Loucy (cell line): Measurements from ENCODE around the gene RBBP8.

Experiments used
- H2AFZ ChIP-seq: fragments of 200-600 bp; sonication (generic); 2 replicates; pipeline ENCODE4 v1.6.0; 2016; ENCODE audit warnings: antibody characterized with exemption, mild to moderate bottlenecking, low read length, moderate library complexity
- H3F3A ChIP-seq: fragments of 200-600 bp; 2 replicates; pipeline ENCODE4 v1.6.0; 2016; ENCODE audit warnings: antibody characterized with exemption, low read depth, mild to moderate bottlenecking
- H3K27me3 ChIP-seq: fragments of 200-600 bp; sonication (generic); 2 replicates; pipeline ENCODE4 v1.6.1; 2014; ENCODE audit warnings: low read length, mild to moderate bottlenecking; ENCODE audit not compliant: insufficient read depth, poor library complexity, severe bottlenecking
- H3K36me3 ChIP-seq: fragments of 200-600 bp; sonication (generic); 2 replicates; pipeline ENCODE4 v1.6.1; 2016; ENCODE audit warnings: low read length; ENCODE audit not compliant: insufficient read depth
- H3K4me1 ChIP-seq: fragments of 200-600 bp; sonication (generic); 2 replicates; pipeline ENCODE4 v1.5.1; 2014; ENCODE audit warnings: low read length, mild to moderate bottlenecking; ENCODE audit not compliant: insufficient read depth, poor library complexity, severe bottlenecking
- H3K4me2 ChIP-seq: fragments of 200-600 bp; sonication (generic); 2 replicates; pipeline ENCODE4 v1.6.0; 2014; ENCODE audit warnings: antibody characterized with exemption, low read length, low read depth, mild to moderate bottlenecking; ENCODE audit not compliant: poor library complexity, severe bottlenecking
- H3K4me3 ChIP-seq: fragments of 200-600 bp; sonication (generic); 2 replicates; pipeline ENCODE4 v1.5.1; 2014; ENCODE audit warnings: low read length, mild to moderate bottlenecking, mixed read lengths; ENCODE audit not compliant: poor library complexity, severe bottlenecking
- H3K79me2 ChIP-seq: fragments of 200-600 bp; sonication (generic); 2 replicates; pipeline ENCODE4 v1.6.1; 2014; ENCODE audit warnings: low read length; ENCODE audit not compliant: insufficient read depth
- H3K9ac ChIP-seq: fragments of 200-600 bp; sonication (generic); 2 replicates; pipeline ENCODE4 v1.6.0; 2014; ENCODE audit warnings: mild to moderate bottlenecking, low read depth, low read length, moderate library complexity; ENCODE audit not compliant: poor library complexity, severe bottlenecking
- H3K9me2 ChIP-seq: fragments of 200-600 bp; sonication (generic); replicated peaks from 2 replicates; pipeline ENCODE4 v1.6.1; 2016; ENCODE audit warnings: low read depth, low read length, mixed read lengths
- H3K9me3 ChIP-seq: fragments of 200-600 bp; sonication (generic); 2 replicates; pipeline ENCODE4 v1.6.1; 2014; ENCODE audit warnings: mild to moderate bottlenecking, antibody characterized with exemption, low read length, low read depth; ENCODE audit not compliant: insufficient read depth
- H4K20me1 ChIP-seq: fragments of 200-600 bp; sonication (generic); 2 replicates; pipeline ENCODE4 v1.6.0; 2014; ENCODE audit warnings: antibody characterized with exemption, low read length, mild to moderate bottlenecking; ENCODE audit not compliant: insufficient read depth, poor library complexity, severe bottlenecking
- CTCF ChIP-seq: fragments of 200-600 bp; sonication (generic); conservative IDR thresholded peaks from 2 replicates; pipeline ENCODE4 v1.5.1; 2014; ENCODE audit warnings: mild to moderate bottlenecking, antibody characterized with exemption, low read length
- EZH2phosphoT487 ChIP-seq: fragments of 200-600 bp; IDR thresholded peaks from 2 replicates; pipeline ENCODE4 v1.6.1; 2018; ENCODE audit warnings: antibody characterized with exemption, mild to moderate bottlenecking, moderate library complexity, borderline replicate concordance

RBBP8 gene

GRCh38 chr18:23073996-23074606 is 141.0 kb downstream of the RBBP8 start:
- TF ChIP-seq EZH2phosphoT487 (no peak), CTCF (no peak)
- Histone ChIP-seq H3K4me1 (peaks cover 55% of the 10 kb centered on the region), H3K79me2 (no peaks in the 10 kb centered on the region), H3K4me2 (no peak overlapping the region), H2AFZ (no peak overlapping the region), H3K9me2 (no peaks in the 10 kb centered on the region), H3K36me3 (no peaks in the 10 kb centered on the region), H3K4me3 (no peak overlapping the region), H3K9me3 (no peaks in the 10 kb centered on the region), H4K20me1 (no peaks in the 10 kb centered on the region), H3K9ac (no peak overlapping the region), H3F3A (no peaks in the 10 kb centered on the region), H3K27me3 (no peaks in the 10 kb centered on the region)
